ENCODE measurements around the gene FFAR3.

The FFAR3 gene

GRCh38 chr19:35404879-35405622 is 46.8 kb downstream of the FFAR3 start:
- ChIA-PET CTCF (interaction anchor here (0.6 to 1.5 kb wide), 6 partner anchors 9 to 286 kb away, joined by 3 to 5 read pairs (median 4); no protein-coding TSS in a partner anchor), POLR2A (no interaction called here)
- 0 out of 2 replicates have a peak, but pooled peaks have one; percentile 21 for TF ChIP-seq ZFHX2 (tag by site-specific recombination; conservative IDR thresholded peaks at IDR 0.05)
- no peak for TF ChIP-seq ZNF623 (tag by site-specific recombination; IDR thresholded peaks at IDR 0.05)
- peak; percentile 73 for TF ChIP-seq ZNF121 (tag by site-specific recombination; IDR thresholded peaks at IDR 0.05)
- TF ChIP-seq ZNF394 (tag by site-specific recombination; IDR thresholded peaks at IDR 0.05; ENCODE audit: borderline replicate concordance), result no peak
- TF ChIP-seq, protein P1, sequence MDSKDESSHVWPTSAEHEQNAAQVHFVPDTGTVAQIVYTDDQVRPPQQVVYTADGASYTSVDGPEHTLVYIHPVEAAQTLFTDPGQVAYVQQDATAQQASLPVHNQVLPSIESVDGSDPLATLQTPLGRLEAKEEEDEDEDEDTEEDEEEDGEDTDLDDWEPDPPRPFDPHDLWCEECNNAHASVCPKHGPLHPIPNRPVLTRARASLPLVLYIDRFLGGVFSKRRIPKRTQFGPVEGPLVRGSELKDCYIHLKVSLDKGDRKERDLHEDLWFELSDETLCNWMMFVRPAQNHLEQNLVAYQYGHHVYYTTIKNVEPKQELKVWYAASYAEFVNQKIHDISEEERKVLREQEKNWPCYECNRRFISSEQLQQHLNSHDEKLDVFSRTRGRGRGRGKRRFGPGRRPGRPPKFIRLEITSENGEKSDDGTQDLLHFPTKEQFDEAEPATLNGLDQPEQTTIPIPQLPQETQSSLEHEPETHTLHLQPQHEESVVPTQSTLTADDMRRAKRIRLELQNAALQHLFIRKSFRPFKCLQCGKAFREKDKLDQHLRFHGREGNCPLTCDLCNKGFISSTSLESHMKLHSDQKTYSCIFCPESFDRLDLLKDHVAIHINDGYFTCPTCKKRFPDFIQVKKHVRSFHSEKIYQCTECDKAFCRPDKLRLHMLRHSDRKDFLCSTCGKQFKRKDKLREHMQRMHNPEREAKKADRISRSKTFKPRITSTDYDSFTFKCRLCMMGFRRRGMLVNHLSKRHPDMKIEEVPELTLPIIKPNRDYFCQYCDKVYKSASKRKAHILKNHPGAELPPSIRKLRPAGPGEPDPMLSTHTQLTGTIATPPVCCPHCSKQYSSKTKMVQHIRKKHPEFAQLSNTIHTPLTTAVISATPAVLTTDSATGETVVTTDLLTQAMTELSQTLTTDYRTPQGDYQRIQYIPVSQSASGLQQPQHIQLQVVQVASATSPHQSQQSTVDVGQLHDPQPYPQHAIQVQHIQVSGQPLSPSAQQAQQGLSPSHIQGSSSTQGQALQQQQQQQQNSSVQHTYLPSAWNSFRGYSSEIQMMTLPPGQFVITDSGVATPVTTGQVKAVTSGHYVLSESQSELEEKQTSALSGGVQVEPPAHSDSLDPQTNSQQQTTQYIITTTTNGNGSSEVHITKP (tag by site-specific recombination; IDR thresholded peaks at IDR 0.05), result peak; percentile 45; the same call in 1 of the 2 replicates
- H3K9me3 ChIP-seq (ENCODE audit: control insufficient read depth, insufficient read depth, low read depth, low read length), result no peaks in the 10 kb centered on the region; the same call in 1 of the 2 replicates
- H3K4me3 ChIP-seq (ENCODE audit: low read depth, low read length), result no peak overlapping the region
- no peak overlapping the region for H3K27ac ChIP-seq (ENCODE audit: extremely low read depth, low read depth, low read length)
- H3K4me1 ChIP-seq (ENCODE audit: control insufficient read depth, insufficient read depth, low read length), result 0 out of 2 replicates have a peak, but pooled peaks cover 3% of the 10 kb centered on the region
- H3K36me3 ChIP-seq (ENCODE audit: control insufficient read depth in 2 of 2, insufficient read depth in 1 of 2, low read length in 2 of 2), result no peaks in the 10 kb centered on the region; a peak in 1 of 3 replicates

GRCh38 chr19:35407619-35408018 is 49.4 kb downstream of the FFAR3 start:
- H3K9me3 ChIP-seq (ENCODE audit: control insufficient read depth, insufficient read depth, low read depth, low read length), result no peaks in the 10 kb centered on the region; the same call in 1 of the 2 replicates
- 0 out of 2 replicates have a peak, but pooled peaks cover 3% of the 10 kb centered on the region for H3K4me1 ChIP-seq (ENCODE audit: control insufficient read depth, insufficient read depth, low read length)
- ChIA-PET CTCF (interaction anchor here (0.7 to 1.5 kb wide), 3 partner anchors 54 to 349 kb away, joined by 3 to 4 read pairs (median 3); no protein-coding TSS in a partner anchor), POLR2A (interaction anchor here (0.6 kb wide), 1 partner anchor 194 kb away, joined by 5 read pairs; no protein-coding TSS in a partner anchor)
- TF ChIP-seq SP2 (tag by site-specific recombination; IDR thresholded peaks at IDR 0.05) (no peak), ELK4 (IDR thresholded peaks at IDR 0.05; ENCODE audit: borderline replicate concordance, low read depth, low read length) (no peak), ZNF112 (tag by site-specific recombination; IDR thresholded peaks at IDR 0.05) (no peak), REST (tag by site-specific recombination; IDR thresholded peaks at IDR 0.05) (peak; percentile 91), INSM2 (tag by site-specific recombination; IDR thresholded peaks at IDR 0.05) (no peak)
- no peak overlapping the region for H3K4me3 ChIP-seq (ENCODE audit: low read depth, low read length)
- no peak overlapping the region for H3K27ac ChIP-seq (ENCODE audit: extremely low read depth, low read depth, low read length)
- H3K36me3 ChIP-seq (ENCODE audit: control insufficient read depth in 2 of 2, insufficient read depth in 1 of 2, low read length in 2 of 2), result no peaks in the 10 kb centered on the region; a peak in 1 of 3 replicates

All from HEK293 (cell line).